ENCODE measurements around the gene CLC.
"Not testable (repeated sequence)": the region's sequence is repeated elsewhere in the genome, so short reads cannot be mapped to it uniquely, and the experiment has no call there.

CLC gene

DNA sequence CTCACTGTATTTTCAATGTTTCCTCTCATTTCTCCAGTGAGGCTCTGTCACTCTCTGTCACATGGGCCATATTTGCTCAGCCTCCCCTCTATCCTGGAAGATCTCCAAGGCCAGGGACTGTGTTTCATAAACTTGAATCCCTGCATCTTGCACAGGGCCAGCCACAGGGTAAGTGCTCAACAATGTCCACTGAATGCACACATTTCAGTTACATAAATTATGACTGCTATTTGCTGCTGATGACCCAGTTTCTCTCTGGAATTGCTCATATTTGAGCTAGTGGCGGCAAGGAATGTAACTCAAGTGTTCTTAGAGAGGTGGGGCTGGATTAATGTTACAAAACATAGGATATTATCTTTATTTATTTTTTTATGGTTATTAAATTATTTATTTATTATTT, 6.1 kb downstream of the CLC start:
- TF ChIP-seq CTCF (IDR thresholded peaks at IDR 0.05) = no peak
- Histone ChIP-seq H3K27ac (no peak overlapping the region), H3K4me3 (no peak overlapping the region)
- no peak for DNase-seq (ENCODE audit: low spot score)

DNA sequence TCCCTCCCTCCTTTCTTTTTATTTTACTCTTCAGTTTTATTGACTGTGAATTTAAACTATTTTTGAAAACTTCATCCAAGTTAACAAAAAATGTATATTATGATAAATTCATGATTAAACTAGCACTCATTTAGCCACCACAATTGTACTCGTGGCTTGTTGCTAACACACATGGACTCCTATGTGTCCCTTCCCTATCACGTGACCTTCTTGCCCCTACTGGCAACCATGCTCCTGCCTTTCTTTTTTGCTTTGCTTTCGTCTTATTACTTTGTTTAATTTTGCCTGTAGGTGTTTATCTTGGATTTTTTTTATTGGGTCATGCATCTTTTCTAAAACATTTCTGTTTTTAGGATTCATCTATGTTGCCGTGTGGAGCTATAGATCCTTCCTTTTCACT, 8.2 kb downstream of the CLC start:
- Histone ChIP-seq H3K4me3 (no peak overlapping the region), H3K27ac (no peak overlapping the region)
- DNase-seq (ENCODE audit: low spot score) = no peak
- no peak for TF ChIP-seq CTCF (IDR thresholded peaks at IDR 0.05)

DNA sequence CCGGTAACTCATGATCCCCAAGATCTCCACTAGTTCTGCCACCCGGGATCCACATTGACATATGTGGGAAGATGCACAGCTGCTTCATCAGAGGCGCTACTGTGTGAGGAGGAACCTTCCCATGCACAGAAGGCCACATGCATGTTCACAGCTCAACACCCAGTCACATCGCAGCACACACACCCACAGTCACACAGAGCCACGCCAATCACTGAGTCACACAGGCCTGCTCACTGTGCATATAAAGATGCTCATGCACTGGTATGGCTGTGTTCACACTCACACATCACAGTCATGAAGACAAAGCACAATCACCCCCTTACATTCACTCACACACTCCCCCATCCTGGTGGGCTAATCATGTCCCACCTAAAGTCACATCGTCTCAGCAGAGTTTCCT, 9.8 kb downstream of the CLC start:
- H3K27ac ChIP-seq = no peak overlapping the region
- H3K4me3 ChIP-seq = no peak overlapping the region
- TF ChIP-seq CTCF (IDR thresholded peaks at IDR 0.05) = no peak
- no peak for DNase-seq (ENCODE audit: low spot score)

- DNase-seq (ENCODE audit: low spot score) = no peak
Observed at GRCh38 chr19:39727070-39727800, 10.6 kb downstream of the CLC start.

DNA sequence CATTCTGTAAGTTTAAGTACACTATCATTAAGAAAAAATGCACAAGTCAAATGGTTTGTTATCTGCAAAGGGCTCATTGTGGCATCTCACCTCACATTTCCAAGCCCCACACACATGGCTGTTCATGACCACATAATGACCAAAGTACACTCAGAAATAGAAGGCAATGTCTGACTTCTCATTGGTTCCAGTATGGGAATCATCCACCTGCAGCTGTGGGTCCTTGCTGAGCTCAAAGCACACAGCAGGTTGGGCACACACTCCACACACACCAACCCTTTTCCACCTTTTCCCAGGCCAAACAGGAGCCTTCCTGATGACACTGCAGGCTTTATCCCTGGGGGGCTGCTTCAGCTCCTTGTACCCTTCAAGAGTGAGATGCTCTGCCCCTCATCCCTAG, 11.8 kb downstream of the CLC start:
- no peak overlapping the region for H3K27ac ChIP-seq
- H3K4me3 ChIP-seq = no peak overlapping the region
- DNase-seq (ENCODE audit: low spot score) = no peak
- TF ChIP-seq CTCF (IDR thresholded peaks at IDR 0.05) = no peak

More at GRCh38 chr19:39727070-39727800, 10.6 kb downstream of the CLC start:
- Histone ChIP-seq H3K4me3 (no peak overlapping the region), H3K27ac (no peak overlapping the region)
- no peak for TF ChIP-seq CTCF (IDR thresholded peaks at IDR 0.05)

DNA sequence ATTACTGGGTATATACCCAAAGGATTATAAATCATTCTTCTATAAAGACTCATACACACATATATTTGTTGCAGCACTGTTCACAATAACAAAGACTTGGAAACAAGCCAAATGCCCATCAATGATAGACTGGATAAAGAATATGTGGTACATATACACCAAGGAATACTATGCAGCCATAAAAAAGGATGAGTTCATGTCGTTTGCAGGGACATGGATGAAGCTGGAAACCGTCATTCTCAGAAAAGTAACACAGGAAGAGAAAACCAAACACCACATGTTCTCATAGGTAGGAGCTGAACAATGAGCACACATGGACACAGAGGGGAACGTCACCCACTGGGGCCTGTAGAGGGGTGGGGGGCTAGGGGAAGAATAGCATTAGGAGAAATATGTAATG, 17.7 kb downstream of the CLC start:
- H3K27ac ChIP-seq; DNase-seq (ENCODE audit: low spot score); H3K4me3 ChIP-seq: not testable (repeated sequence)

DNA sequence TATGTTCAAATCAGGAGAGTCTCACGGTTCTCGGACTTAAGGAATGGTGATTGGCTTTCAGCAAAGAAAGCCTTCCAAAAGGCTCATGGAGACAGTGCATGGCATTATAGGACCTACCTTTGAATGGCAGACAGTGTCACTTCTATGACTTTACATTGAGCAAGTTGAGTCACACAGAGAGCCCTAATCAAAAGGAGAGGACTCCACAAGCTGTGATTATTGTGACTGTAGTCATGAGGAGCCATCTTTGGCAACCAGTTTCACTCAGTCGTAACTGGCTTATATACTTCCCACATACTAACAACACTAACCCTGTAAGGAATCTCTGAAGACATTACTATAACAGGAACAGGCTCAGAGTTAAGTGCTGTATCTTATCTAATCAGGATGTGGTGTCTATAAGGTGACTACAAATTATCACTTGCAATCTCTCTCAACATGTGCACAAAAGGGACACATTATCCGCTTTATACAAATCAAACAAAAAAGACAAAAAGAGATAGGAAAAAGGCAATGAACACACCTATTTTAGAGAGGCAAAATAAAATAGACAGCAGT, 27.4 kb downstream of the CLC start:
- H3K27ac ChIP-seq = no peak overlapping the region
- no peak for TF ChIP-seq CTCF (IDR thresholded peaks at IDR 0.05)
- no peak overlapping the region for H3K4me3 ChIP-seq
- no peak for DNase-seq (ENCODE audit: low spot score)
